CD4-positive, CD25-positive, alpha-beta regulatory T cell (primary cell): ENCODE results near the gene KNDC1. TPM values are rescaled to one million over a fixed set of nuclear protein-coding genes. Genes with fewer than 3 reads are reported as not detected.

ENCODE experiments used
- ATAC-seq, 2 donors: fragments of 150-1000 bp; cut with Tn5 transposase; one replicate each; pipeline ENCODE4 v1.10.0; 2021; ENCODE audit warnings: low read depth in 2 of 2, moderate number of reproducible peaks in 2 of 2, moderate library complexity in 1 of 2
- DNase-seq, 3 donors: peaks; one replicate each; pipeline versions ENCODE4 v3.0.0 to v3.0.0-alpha.2; 2012 to 2022; ENCODE audit warnings: mixed read lengths in 1 of 3
- H3K27ac ChIP-seq: one replicate; pipeline ENCODE4 v1.7.0; 2013; ENCODE audit warnings: mild to moderate bottlenecking, low read length; ENCODE audit not compliant: insufficient read depth, poor library complexity, severe bottlenecking
- H3K27me3 ChIP-seq: one replicate; pipeline ENCODE4 v1.7.0; 2013; ENCODE audit warnings: low read length; ENCODE audit not compliant: control insufficient read depth, insufficient read depth
- H3K36me3 ChIP-seq: one replicate; pipeline ENCODE4 v1.7.0; 2013; ENCODE audit warnings: mild to moderate bottlenecking, low read length, moderate library complexity; ENCODE audit not compliant: control insufficient read depth, insufficient read depth
- H3K4me1 ChIP-seq: 2 replicates; pipeline ENCODE4 v1.7.0; 2013; ENCODE audit warnings: mild to moderate bottlenecking, low read length; ENCODE audit not compliant: insufficient read depth, control insufficient read depth, poor library complexity, severe bottlenecking
- H3K4me3 ChIP-seq: one replicate; pipeline ENCODE4 v1.7.0; 2013; ENCODE audit warnings: low read depth, mild to moderate bottlenecking, low read length, moderate library complexity
- H3K9me3 ChIP-seq, 2 experiments: 1 replicate in 1 of 2; 2 replicates in 1 of 2; pipeline ENCODE4 v1.7.0; 2013; ENCODE audit warnings: low read length in 2 of 2, mild to moderate bottlenecking in 1 of 2, moderate library complexity in 1 of 2; ENCODE audit not compliant: control insufficient read depth in 2 of 2
- H3K27ac Mint-ChIP-seq, 3 donors: one replicate each; pipeline ENCODE4 v1.8.0; 2020 to 2022; ENCODE audit warnings: mild to moderate bottlenecking in 3 of 3, mixed read lengths in 3 of 3, moderate library complexity in 2 of 3
- H3K27me3 Mint-ChIP-seq: one replicate; pipeline ENCODE4 v1.8.0; 2022; ENCODE audit warnings: mild to moderate bottlenecking, mixed read lengths
- H3K36me3 Mint-ChIP-seq: one replicate; pipeline ENCODE4 v1.8.0; 2020; ENCODE audit warnings: mixed read lengths
- H3K4me1 Mint-ChIP-seq, 4 donors: one replicate each; pipeline ENCODE4 v1.8.0; 2020 to 2022; ENCODE audit warnings: mixed read lengths in 4 of 4, mild to moderate bottlenecking in 1 of 4
- H3K4me3 Mint-ChIP-seq, 4 donors: one replicate each; pipeline ENCODE4 v1.8.0; 2020 to 2022; ENCODE audit warnings: mild to moderate bottlenecking in 4 of 4, mixed read lengths in 4 of 4, moderate library complexity in 3 of 4
- H3K9me3 Mint-ChIP-seq, 7 donors: one replicate each; pipeline ENCODE4 v1.8.0; 2020 to 2022; ENCODE audit warnings: mixed read lengths in 7 of 7, mild to moderate bottlenecking in 3 of 7, moderate library complexity in 2 of 7
- polyA plus RNA-seq, 4 donors: library from polyadenylated mRNA; unstranded; fragments of 300-500 nt; fragmentation: Illumina TruSeq; gene quantifications; one replicate each; pipeline ENCODE4 v1.2.3, GENCODE V29; 2021
- total RNA-seq: library from RNA; stranded (reverse); gene quantifications from one replicate; pipeline ENCODE4 v1.2.3, GENCODE V29; 2022

Gene KNDC1
- total and polyA plus RNA-seq, 5 donors from 2014 or later: 1.1 TPM; not detected in 4

GRCh38 chr10:133243593-133243992, 83.6 kb downstream of the KNDC1 start:
- H3K27ac Mint-ChIP-seq: no peak overlapping the region
- DNase-seq (no peak), ATAC-seq (no peak)
- H3K9me3 Mint-ChIP-seq: no peaks in the 10 kb centered on the region
- Histone ChIP-seq H3K27ac (no peak overlapping the region), H3K36me3 (no peaks in the 10 kb centered on the region), H3K27me3 (peaks cover 8% of the 10 kb centered on the region), H3K4me3 (no peak overlapping the region), H3K4me1 (peaks cover 15% of the 10 kb centered on the region), H3K9me3 (no peaks in the 10 kb centered on the region)
- H3K27me3 Mint-ChIP-seq: peaks cover 30% of the 10 kb centered on the region
- no peak overlapping the region for H3K4me3 Mint-ChIP-seq
- H3K4me1 Mint-ChIP-seq: peaks cover 0 to 20% (median 5%) of the 10 kb centered on the region in 4 donors
- no peaks in the 10 kb centered on the region for H3K36me3 Mint-ChIP-seq

DNA sequence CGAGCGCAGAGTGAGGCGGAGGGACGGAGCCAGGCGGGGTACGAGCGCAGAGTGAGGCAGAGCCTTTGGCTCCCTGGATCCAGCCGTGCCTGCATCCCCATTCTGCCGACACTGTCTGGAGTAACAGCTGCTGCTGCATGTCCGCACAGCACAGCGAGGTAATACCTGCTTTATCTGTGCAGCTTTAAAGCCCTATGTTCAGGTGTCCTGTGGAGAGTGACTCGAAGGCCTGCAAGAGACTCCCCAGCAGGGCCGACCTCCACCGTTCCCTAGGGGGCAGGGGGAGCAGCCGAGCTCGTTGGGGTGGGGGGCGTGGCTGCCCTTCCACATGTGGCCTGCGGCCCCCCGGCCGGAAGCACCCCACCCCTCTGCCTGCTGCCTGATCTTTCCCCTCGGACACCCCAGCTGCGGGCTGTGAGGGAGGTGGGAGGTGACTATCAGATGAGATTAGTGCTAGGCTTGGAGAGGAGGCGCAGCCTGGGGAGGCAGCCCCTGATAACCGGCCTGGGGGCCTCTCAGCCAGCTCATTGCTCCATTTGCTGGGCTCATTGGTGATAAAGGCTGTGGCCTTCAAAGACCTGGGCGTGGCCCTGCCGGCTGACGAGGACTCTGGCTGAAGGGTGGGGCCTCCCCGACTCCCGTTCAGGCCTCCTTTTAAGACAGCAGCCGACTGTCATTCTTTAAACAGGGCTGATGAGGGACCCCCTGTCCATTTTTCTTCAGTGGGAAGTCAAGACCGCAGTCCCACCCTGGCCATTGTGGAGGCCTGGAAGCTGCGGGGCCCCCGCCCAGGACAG, 85.6 kb downstream of the KNDC1 start:
- Mint-ChIP-seq H3K36me3 (no peaks in the 10 kb centered on the region), H3K27ac (no peak overlapping the region), H3K4me3 (no peak overlapping the region), H3K4me1 (peaks cover 0 to 17% (median 4%) of the 10 kb centered on the region in 4 donors), H3K9me3 (no peaks in the 10 kb centered on the region), H3K27me3 (peaks cover 17% of the 10 kb centered on the region)
- ATAC-seq (no peak), DNase-seq (no peak)
- Histone ChIP-seq H3K27ac (no peak overlapping the region), H3K9me3 (no peaks in the 10 kb centered on the region), H3K27me3 (peaks cover 4% of the 10 kb centered on the region), H3K4me3 (no peak overlapping the region), H3K36me3 (no peaks in the 10 kb centered on the region), H3K4me1 (peaks cover 15% of the 10 kb centered on the region)

GRCh38 chr10:133246236-133246626, 86.2 kb downstream of the KNDC1 start:
- peaks cover 4% of the 10 kb centered on the region for H3K27me3 ChIP-seq
- no peaks in the 10 kb centered on the region for H3K36me3 ChIP-seq
- no peak for DNase-seq
- no peak for ATAC-seq
- H3K27ac ChIP-seq: no peak overlapping the region
- Mint-ChIP-seq H3K36me3 (no peaks in the 10 kb centered on the region), H3K27ac (no peak overlapping the region), H3K4me1 (peaks cover 0 to 11% (median 0%) of the 10 kb centered on the region in 4 donors), H3K27me3 (peaks cover 12% of the 10 kb centered on the region), H3K4me3 (no peak overlapping the region), H3K9me3 (peaks cover 0 to 1% (median 0%) of the 10 kb centered on the region in 7 donors)
- H3K9me3 ChIP-seq: no peaks in the 10 kb centered on the region
- peaks cover 9% of the 10 kb centered on the region for H3K4me1 ChIP-seq
- no peak overlapping the region for H3K4me3 ChIP-seq

GRCh38 chr10:133247681-133248333, 87.8 kb downstream of the KNDC1 start:
- Histone ChIP-seq H3K4me3 (no peak overlapping the region), H3K4me1 (no peaks in the 10 kb centered on the region), H3K27ac (no peak overlapping the region), H3K9me3 (no peaks in the 10 kb centered on the region), H3K27me3 (peaks cover 4% of the 10 kb centered on the region), H3K36me3 (no peaks in the 10 kb centered on the region)
- peaks cover 0 to 2% (median 0%) of the 10 kb centered on the region in 4 donors for H3K4me1 Mint-ChIP-seq
- H3K27ac Mint-ChIP-seq: no peak overlapping the region
- no peaks in the 10 kb centered on the region for H3K36me3 Mint-ChIP-seq
- no peaks in the 10 kb centered on the region for H3K27me3 Mint-ChIP-seq
- no peak for ATAC-seq
- no peak for DNase-seq
- no peak overlapping the region for H3K4me3 Mint-ChIP-seq
- H3K9me3 Mint-ChIP-seq: peaks cover 0 to 2% (median 0%) of the 10 kb centered on the region in 7 donors

- no peaks in the 10 kb centered on the region for H3K27me3 ChIP-seq
- no peak for DNase-seq
- no peak overlapping the region for H3K27ac Mint-ChIP-seq
- H3K36me3 Mint-ChIP-seq: no peaks in the 10 kb centered on the region
- no peaks in the 10 kb centered on the region for H3K9me3 ChIP-seq
- H3K4me3 Mint-ChIP-seq: no peak overlapping the region
- H3K4me1 Mint-ChIP-seq: peaks cover 0 to 2% (median 0%) of the 10 kb centered on the region in 4 donors
- ATAC-seq: no peak
- H3K4me1 ChIP-seq: no peaks in the 10 kb centered on the region
- H3K27ac ChIP-seq: no peak overlapping the region
- H3K4me3 ChIP-seq: no peak overlapping the region
- no peaks in the 10 kb centered on the region for H3K36me3 ChIP-seq
- no peaks in the 10 kb centered on the region for H3K27me3 Mint-ChIP-seq
- peaks cover 0 to 2% (median 0%) of the 10 kb centered on the region in 7 donors for H3K9me3 Mint-ChIP-seq
These were observed 88.3 kb downstream of the KNDC1 start for GRCh38 chr10:133248334-133248715.

DNA sequence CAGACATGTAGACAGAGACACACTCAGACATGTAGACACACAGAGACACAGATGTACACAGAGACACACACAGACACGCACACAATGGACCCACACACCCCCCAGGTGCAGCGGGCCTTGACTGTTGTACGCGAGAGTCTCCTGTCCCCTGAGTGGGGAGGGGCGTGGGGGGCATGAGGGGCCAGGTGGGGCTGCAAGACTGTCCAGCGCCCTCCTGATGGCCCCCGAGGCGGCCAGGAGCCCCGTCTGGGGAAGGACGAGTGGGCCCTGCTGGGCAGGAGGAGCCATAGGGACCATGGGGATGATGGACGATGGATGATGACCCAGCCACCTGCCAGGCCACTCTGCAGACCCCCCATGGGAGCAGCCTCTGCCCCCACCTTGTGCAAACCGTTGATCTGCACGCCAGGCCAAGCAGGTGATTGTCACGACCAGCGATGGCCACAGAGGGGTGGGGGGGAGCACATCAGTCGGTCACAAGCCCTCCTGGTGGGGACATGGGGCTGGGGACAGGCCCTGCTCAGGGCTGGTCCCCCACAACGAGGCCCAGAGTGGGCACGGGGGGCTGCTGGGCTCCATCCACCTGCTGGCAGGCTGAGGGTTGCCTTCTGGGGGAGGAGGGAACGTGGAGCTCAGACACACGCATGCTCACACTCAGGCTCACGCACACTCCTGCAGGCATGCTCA, 89.2 kb downstream of the KNDC1 start:
- no peak overlapping the region for H3K4me3 Mint-ChIP-seq

DNA sequence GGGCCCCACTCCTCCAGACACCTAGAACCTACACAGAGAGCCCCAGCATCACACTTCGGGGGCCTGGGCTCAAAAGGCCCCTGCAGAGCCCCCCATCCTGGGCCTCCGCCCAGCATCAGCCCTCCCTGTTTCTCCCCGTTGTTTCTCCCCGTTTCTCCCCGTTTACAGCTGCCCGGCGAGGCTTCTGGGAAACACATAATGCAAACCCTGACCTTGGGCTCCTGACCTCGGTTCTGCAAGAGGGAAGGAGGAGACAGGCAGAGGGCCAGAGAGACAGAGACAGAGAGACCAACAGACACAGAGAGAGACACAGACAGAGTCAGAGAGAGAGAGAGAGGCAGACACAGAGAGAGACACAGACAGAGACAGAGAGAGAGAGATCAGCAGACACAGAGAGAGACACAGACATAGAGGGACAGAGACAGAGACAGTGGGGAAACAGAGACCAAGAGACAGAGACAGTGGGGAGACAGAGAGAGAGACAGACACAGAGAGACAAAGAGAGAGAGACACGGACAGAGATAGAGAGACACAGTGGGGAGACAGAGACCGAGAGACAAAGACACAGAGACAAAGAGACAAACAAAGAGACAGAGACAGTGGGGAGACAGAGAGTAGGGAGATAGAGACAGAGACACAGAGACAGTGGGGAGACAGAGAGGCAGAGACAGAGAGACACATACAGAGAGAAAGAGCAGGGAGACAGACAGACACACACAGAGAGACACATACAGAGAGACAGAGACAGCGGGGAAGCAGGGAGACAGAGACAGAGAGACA, 90.1 kb downstream of the KNDC1 start:
- DNase-seq (no peak), ATAC-seq (no peak)
- Mint-ChIP-seq H3K4me1 (peaks cover 0 to 4% (median 0%) of the 10 kb centered on the region in 4 donors), H3K9me3 (peaks cover 0 to 2% (median 0%) of the 10 kb centered on the region in 7 donors), H3K36me3 (no peaks in the 10 kb centered on the region), H3K4me3 (no peak overlapping the region), H3K27me3 (no peaks in the 10 kb centered on the region), H3K27ac (peak overlapping the region; percentile 7 to 89 (median 15))
- Histone ChIP-seq H3K9me3 (no peaks in the 10 kb centered on the region), H3K27me3 (no peaks in the 10 kb centered on the region), H3K27ac (no peak overlapping the region), H3K4me3 (no peak overlapping the region), H3K36me3 (no peaks in the 10 kb centered on the region), H3K4me1 (no peaks in the 10 kb centered on the region)

More for the DNA sequence above, 89.2 kb downstream of the KNDC1 start:
- H3K9me3 Mint-ChIP-seq: peaks cover 0 to 2% (median 0%) of the 10 kb centered on the region in 7 donors
- H3K36me3 Mint-ChIP-seq: no peaks in the 10 kb centered on the region
- peaks cover 0 to 2% (median 0%) of the 10 kb centered on the region in 4 donors for H3K4me1 Mint-ChIP-seq
- no peak overlapping the region for H3K27ac ChIP-seq
- no peaks in the 10 kb centered on the region for H3K27me3 Mint-ChIP-seq
- ATAC-seq (no peak), DNase-seq (no peak)
- no peaks in the 10 kb centered on the region for H3K27me3 ChIP-seq
- no peaks in the 10 kb centered on the region for H3K36me3 ChIP-seq
- no peaks in the 10 kb centered on the region for H3K4me1 ChIP-seq
- peak overlapping the region in 1 of 3 donors; percentile 21 for H3K27ac Mint-ChIP-seq
- no peaks in the 10 kb centered on the region for H3K9me3 ChIP-seq
- H3K4me3 ChIP-seq: no peak overlapping the region
